Fibroblast of villous mesenchyme (primary cell): ENCODE measurements around the gene CDK8. TPM values are rescaled to one million over a fixed set of nuclear protein-coding genes. Genes with fewer than 3 reads are reported as not detected.
"Not testable (repeated sequence)": the region's sequence is repeated elsewhere in the genome, so short reads cannot be mapped to it uniquely, and the experiment has no call there.

Source experiments
- DNase-seq: peaks from one replicate; pipeline ENCODE4 v3.0.0-alpha.2; 2010; ENCODE audit warnings: low read depth
- H3K4me3 ChIP-seq: 2 replicates; pipeline ENCODE4 v1.5.1; 2011; ENCODE audit warnings: low read depth, mild to moderate bottlenecking, low read length
- CTCF ChIP-seq: IDR thresholded peaks from 2 replicates; pipeline ENCODE4 v1.5.1; 2012; ENCODE audit warnings: low read depth, mild to moderate bottlenecking, low read length; ENCODE audit not compliant: insufficient read depth
- total RNA-seq: library from RNA; depleted of rRNA; stranded (reverse); fragments of >200 nt; gene quantifications from 2 replicates; pipeline ENCODE4 v1.2.3, GENCODE V29; 2012

Gene CDK8
- total RNA-seq, 1 donor, result 23.3 TPM

DNA sequence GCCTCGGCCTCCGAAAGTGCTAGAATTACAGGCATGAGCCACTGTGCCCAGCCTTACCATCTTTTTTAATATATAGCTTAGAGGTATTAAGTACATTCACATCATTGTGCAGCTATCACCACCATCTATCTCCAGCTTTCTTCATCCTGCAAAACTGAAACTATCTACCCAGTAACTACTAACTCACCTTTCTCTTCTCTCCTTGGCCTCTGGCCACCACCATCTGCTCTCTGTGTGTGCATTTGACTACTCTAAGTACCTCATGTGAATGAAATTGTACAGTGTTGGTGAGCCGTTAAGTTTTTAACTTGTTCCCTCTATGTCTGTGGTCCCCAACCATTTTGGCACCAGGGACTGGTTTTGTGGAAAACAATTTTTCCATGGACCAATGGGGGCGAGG is 56.1 kb downstream of the CDK8 start:
- TF ChIP-seq CTCF, result no peak
- H3K4me3 ChIP-seq, result no peak overlapping the region
- DNase-seq, result no peak

DNA sequence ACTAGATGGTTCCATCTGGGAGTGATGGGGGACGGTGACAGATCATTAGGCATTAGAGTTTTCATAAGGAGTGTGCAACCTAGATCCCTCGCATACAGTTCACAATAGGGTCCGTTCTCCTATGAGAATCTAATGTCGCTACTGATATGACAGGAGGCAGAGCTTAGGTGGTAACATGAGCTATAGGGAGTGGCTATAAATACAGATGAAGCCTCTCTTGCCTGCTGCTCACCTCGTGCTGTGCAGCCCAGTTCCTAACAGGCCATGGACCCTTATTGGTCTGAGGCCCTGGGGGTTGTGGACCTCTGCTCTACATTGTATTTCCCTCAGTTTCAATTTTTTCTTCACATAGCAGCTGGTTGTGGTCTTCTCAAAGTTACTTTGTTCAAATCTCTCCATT is 56.5 kb downstream of the CDK8 start:
- H3K4me3 ChIP-seq, result no peak overlapping the region
- no peak for TF ChIP-seq CTCF
- no peak for DNase-seq

- H3K4me3 ChIP-seq, DNase-seq: not testable (repeated sequence)
Measured at GRCh38 chr13:26312019-26312418, 58.1 kb downstream of the CDK8 start.

GRCh38 chr13:26316095-26316494 is 62.2 kb downstream of the CDK8 start:
- H3K4me3 ChIP-seq, DNase-seq: not testable (repeated sequence)

DNA sequence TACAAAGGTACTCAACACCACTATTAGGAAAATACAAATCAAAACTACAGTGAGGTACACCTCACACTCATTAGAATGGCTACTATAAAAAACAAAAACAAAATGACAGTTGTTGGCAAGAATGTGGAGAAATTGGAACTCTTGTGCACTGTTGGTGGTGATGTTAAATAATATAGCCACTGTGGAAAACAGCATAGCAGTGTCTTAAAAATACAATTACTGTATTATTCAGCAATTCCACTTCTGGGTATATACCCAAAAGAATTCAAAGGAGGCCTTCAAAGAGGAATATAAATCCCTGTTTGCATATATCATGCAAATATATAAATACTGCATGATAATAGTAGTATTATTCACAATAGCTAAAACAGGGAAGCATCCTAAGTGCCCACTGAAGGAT is 66.8 kb downstream of the CDK8 start:
- H3K4me3 ChIP-seq, result no peak overlapping the region
- TF ChIP-seq CTCF, result no peak
- no peak for DNase-seq

- H3K4me3 ChIP-seq, result no peak overlapping the region
- TF ChIP-seq CTCF, result no peak
- DNase-seq, result no peak
Measured at GRCh38 chr13:26323127-26323526, 69.2 kb downstream of the CDK8 start.

DNA sequence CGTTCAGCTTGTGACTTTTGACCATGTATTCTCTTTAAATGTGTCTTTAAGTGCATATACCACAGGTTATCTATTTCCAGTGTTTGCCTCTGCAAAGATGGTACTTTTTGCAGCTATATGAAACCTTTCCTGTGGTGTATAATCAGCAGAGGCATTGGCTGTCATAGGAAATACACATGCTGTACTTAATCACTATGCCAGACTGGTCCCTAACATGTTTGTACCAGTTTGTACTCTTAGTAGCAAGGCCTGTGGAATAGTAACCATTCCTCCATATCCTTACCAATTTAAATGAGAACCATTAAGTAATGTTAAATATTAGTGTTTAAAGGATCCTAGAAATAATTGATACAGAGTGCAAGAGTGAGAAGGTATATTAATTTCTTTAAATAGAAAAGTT is 69.8 kb downstream of the CDK8 start:
- TF ChIP-seq CTCF, result no peak
- no peak for DNase-seq
- H3K4me3 ChIP-seq, result no peak overlapping the region

DNA sequence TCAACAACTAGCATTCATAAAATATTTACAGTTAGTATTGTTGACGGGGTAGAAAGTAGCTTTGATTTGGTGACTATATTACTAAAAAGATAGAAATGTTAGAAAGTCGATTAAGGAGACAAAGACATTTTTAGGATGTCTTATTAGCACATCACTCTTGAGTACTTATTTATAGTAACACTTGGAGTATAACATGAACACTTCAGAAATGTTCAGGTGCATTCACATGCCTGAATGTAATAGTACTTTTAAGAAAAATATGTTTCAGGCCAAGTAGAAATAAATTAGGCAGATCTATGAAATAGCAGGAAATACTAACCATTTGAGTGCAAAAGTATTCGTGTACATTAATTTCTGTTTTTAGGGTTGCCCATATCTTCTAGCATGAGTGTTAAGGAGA is 70.4 kb downstream of the CDK8 start:
- no peak for TF ChIP-seq CTCF
- DNase-seq, result no peak
- H3K4me3 ChIP-seq, result no peak overlapping the region
